GM23248 (cell line): ENCODE data around the gene ARFGEF2. TPM values are rescaled to one million over a fixed set of nuclear protein-coding genes. Genes with fewer than 3 reads are reported as not detected.
A peak's percentile ranks its signal among the peaks of the same experiment; 100 is the strongest.

Experiments used
- DNase-seq: peaks from one replicate; pipeline ENCODE4 v3.0.0-alpha.2; 2015
- H2AFZ ChIP-seq: fragments of 200-600 bp; sonication (generic); 2 replicates; pipeline ENCODE4 v1.6.1; 2016; ENCODE audit warnings: antibody characterized with exemption
- H3F3A ChIP-seq: fragments of 200-600 bp; sonication (generic); 2 replicates; pipeline ENCODE4 v1.6.1; 2016; ENCODE audit warnings: mild to moderate bottlenecking, antibody characterized with exemption, mixed run types; ENCODE audit not compliant: insufficient read depth
- H3K27ac ChIP-seq: fragments of 200-600 bp; sonication (generic); 2 replicates; pipeline ENCODE4 v1.5.1; 2016; ENCODE audit warnings: mild to moderate bottlenecking
- H3K27me3 ChIP-seq: fragments of 200-600 bp; sonication (generic); replicated peaks from 2 replicates; pipeline ENCODE4 v1.6.1; 2016; ENCODE audit warnings: mild to moderate bottlenecking; ENCODE audit not compliant: insufficient read depth
- H3K36me3 ChIP-seq: fragments of 200-600 bp; sonication (generic); 2 replicates; pipeline ENCODE4 v1.6.1; 2016; ENCODE audit warnings: low read depth, mild to moderate bottlenecking
- H3K4me1 ChIP-seq: fragments of 200-600 bp; sonication (generic); 2 replicates; pipeline ENCODE4 v1.6.1; 2016; ENCODE audit warnings: mild to moderate bottlenecking; ENCODE audit not compliant: insufficient read depth
- H3K4me2 ChIP-seq: fragments of 200-600 bp; sonication (generic); one replicate; pipeline ENCODE4 v1.6.1; 2016; ENCODE audit warnings: mild to moderate bottlenecking; ENCODE audit not compliant: unreplicated experiment
- H3K4me3 ChIP-seq: fragments of 200-600 bp; sonication (generic); 2 replicates; pipeline ENCODE4 v1.5.1; 2016; ENCODE audit warnings: mild to moderate bottlenecking
- H3K79me2 ChIP-seq: fragments of 200-600 bp; sonication (generic); 2 replicates; pipeline ENCODE4 v1.6.1; 2016; ENCODE audit warnings: mild to moderate bottlenecking; ENCODE audit not compliant: insufficient read depth
- H3K9ac ChIP-seq: fragments of 200-600 bp; sonication (generic); 2 replicates; pipeline ENCODE4 v1.6.1; 2016; ENCODE audit warnings: mild to moderate bottlenecking
- H3K9me2 ChIP-seq: fragments of 200-600 bp; sonication (generic); 2 replicates; pipeline ENCODE4 v1.6.1; 2016; ENCODE audit warnings: mixed run types, mild to moderate bottlenecking, moderate library complexity; ENCODE audit not compliant: insufficient read depth
- H3K9me3 ChIP-seq: fragments of 200-600 bp; sonication (generic); one replicate; pipeline ENCODE4 v1.6.1; 2017; ENCODE audit warnings: low read depth
- H4K20me1 ChIP-seq: fragments of 200-600 bp; sonication (generic); 2 replicates; pipeline ENCODE4 v1.6.0; 2016; ENCODE audit not compliant: insufficient read depth
- EZH2 ChIP-seq: fragments of 200-600 bp; sonication (generic); IDR thresholded peaks from 2 replicates; pipeline ENCODE4 v1.6.1; 2018; ENCODE audit warnings: antibody characterized with exemption, mild to moderate bottlenecking; ENCODE audit not compliant: insufficient read depth, poor library complexity, severe bottlenecking
- EZH2phosphoT487 ChIP-seq: fragments of 200-600 bp; sonication (generic); IDR thresholded peaks from 2 replicates; pipeline ENCODE4 v1.6.1; 2018; ENCODE audit warnings: antibody characterized with exemption, moderate library complexity, mild to moderate bottlenecking, low read depth; ENCODE audit not compliant: insufficient read depth
- WGBS, 2 experiments: methylation state at CpG; one replicate each; pipeline ENCODE4 v1.1.6; 2015 to 2017; ENCODE audit warnings: low lambda C conversion rate in 2 of 2, low coverage in 1 of 2; ENCODE audit errors: missing lambda C conversion rate in 2 of 2; 5-methylcytosine and 5-hydroxymethylcytosine counted together
- in situ Hi-C: fragments of 300-500 bp; cut with MboI; formaldehyde crosslinking; loops from 2 replicates; pipeline ENCODE4 v1.15.0; 2020
- polyA plus RNA-seq: library from polyadenylated mRNA; unstranded; fragments of >200 nt; fragmentation: Nextera tagmentation; extraction: Ambion mirVana; gene quantifications from 2 replicates; pipeline ENCODE4 v1.2.1, GENCODE V29; 2016
- total RNA-seq: library from RNA; depleted of rRNA; stranded (reverse); fragments of >200 nt; shearing (Covaris generic); gene quantifications from 2 replicates; pipeline ENCODE4 v1.2.3, GENCODE V29; 2014

Gene ARFGEF2
- total and polyA plus RNA-seq, 2 experiments from 2014 or later, result 7.0 to 30.6 TPM

DNA sequence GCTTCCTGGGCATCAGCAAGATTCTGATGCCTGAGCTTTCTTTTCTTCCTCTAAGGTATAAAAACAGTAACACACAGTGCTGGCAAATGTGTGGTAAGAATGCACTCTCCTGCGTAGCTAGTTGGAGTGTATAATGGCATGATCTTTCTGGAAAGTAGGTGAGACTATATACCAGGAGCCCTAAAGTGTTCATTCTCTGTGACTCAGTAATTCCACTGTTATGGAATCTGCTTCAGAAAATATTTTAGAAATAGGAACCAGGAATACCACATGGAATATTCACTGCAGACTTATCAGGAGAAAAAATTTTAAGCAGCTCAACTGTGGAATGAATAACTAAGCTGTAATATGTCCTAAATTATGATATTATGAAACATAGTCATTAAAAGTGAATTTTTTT is 107.7 kb downstream of the ARFGEF2 start:
- peak overlapping the region; percentile 65 for H3K27ac ChIP-seq
- H3K9ac ChIP-seq, result peak overlapping the region; percentile 35; the same call in 1 of the 2 replicates
- H3F3A ChIP-seq, result peaks cover 24% of the 10 kb centered on the region
- no peaks in the 10 kb centered on the region for H3K27me3 ChIP-seq
- H3K9me2 ChIP-seq, result no peaks in the 10 kb centered on the region
- 58 to 61% methylated on average over 1 of the region's 1 CpG for WGBS, 2 experiments
- no peak for TF ChIP-seq EZH2phosphoT487
- no peak for TF ChIP-seq EZH2
- H3K79me2 ChIP-seq, result no peaks in the 10 kb centered on the region
- H3K4me1 ChIP-seq, result peaks cover 9% of the 10 kb centered on the region
- DNase-seq, result peak; percentile 72
- peaks cover 41% of the 10 kb centered on the region for H3K36me3 ChIP-seq
- in situ Hi-C loops, result no loop called here
- H3K9me3 ChIP-seq, result no peaks in the 10 kb centered on the region
- H3K4me2 ChIP-seq, result no peak overlapping the region
- no peak overlapping the region for H3K4me3 ChIP-seq
- H4K20me1 ChIP-seq, result no peaks in the 10 kb centered on the region
- no peak overlapping the region for H2AFZ ChIP-seq

DNA sequence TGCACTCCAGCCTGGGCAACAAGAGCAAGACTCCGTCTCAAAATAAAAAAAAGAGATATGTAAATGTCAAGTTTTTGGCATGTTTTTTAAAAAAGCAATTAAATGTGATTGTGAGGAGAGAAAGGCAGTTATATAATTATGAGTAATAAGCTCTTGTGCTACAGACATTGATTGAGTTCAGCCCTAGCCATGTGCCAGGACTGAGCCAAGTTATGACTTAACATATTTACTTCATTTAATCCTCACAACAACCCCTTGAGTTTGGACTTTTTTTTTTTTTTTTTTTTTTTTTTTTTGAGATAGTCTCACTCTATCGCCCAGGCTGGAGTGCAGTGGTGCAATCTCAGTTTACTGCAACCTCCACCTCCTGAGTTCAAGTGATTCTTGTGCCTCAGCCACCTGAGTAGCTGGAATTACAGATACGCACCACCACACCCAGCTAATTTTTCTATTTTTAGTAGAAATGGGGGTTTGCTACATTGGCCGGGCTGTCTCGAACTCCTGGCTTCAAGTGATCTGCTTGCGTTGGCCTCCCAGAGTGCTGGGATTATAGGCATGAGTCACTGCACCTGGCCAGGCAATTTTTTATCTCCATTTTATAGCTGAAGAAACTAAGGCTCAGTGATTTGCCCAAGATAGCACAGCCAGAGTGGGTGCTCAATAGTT is 109.6 kb downstream of the ARFGEF2 start:
- TF ChIP-seq EZH2, result no peak
- TF ChIP-seq EZH2phosphoT487, result no peak
- H4K20me1 ChIP-seq, result no peaks in the 10 kb centered on the region
- peaks cover 28% of the 10 kb centered on the region for H3K36me3 ChIP-seq
- H3K9me2 ChIP-seq, result no peaks in the 10 kb centered on the region
- peaks cover 24% of the 10 kb centered on the region for H3F3A ChIP-seq
- no peak overlapping the region for H3K27ac ChIP-seq
- no peak overlapping the region for H3K9ac ChIP-seq
- peaks cover 9% of the 10 kb centered on the region for H3K4me1 ChIP-seq
- no peaks in the 10 kb centered on the region for H3K9me3 ChIP-seq
- H3K4me2 ChIP-seq, result no peak overlapping the region
- in situ Hi-C loops, result no loop called here
- 38 to 43% methylated on average over 5 to 6 of the region's 6 CpGs for WGBS, 2 experiments
- DNase-seq, result peak; percentile 52
- no peak overlapping the region for H2AFZ ChIP-seq
- H3K27me3 ChIP-seq, result no peaks in the 10 kb centered on the region
- H3K4me3 ChIP-seq, result no peak overlapping the region
- no peaks in the 10 kb centered on the region for H3K79me2 ChIP-seq

DNA sequence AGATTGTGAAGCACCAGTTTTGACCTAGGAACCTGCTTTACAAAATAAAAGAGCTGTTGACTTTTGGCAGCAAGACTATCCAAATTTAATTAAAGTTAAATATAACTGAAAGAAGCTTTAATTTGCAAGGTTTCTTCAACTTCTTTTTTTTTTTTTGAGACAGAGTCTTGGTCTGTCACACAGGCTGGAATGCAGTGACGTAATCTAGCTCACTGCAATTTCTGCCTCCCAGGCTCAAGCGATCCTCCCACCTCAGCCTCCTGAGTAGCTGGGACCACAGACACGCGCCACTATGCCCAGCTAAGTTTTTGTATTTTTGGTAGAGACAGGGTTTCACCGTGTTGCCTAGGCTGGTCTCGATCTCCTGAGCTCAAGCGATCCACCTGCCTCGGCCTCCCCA is 110.9 kb downstream of the ARFGEF2 start:
- Histone ChIP-seq H3K79me2 (no peaks in the 10 kb centered on the region), H3K4me2 (no peak overlapping the region), H3K27ac (no peak overlapping the region), H3K4me3 (no peak overlapping the region), H3K27me3 (no peaks in the 10 kb centered on the region), H3K9ac (no peak overlapping the region), H3K4me1 (peaks cover 9% of the 10 kb centered on the region), H4K20me1 (no peaks in the 10 kb centered on the region), H3K36me3 (peaks cover 27% of the 10 kb centered on the region), H3K9me2 (no peaks in the 10 kb centered on the region), H3K9me3 (no peaks in the 10 kb centered on the region), H2AFZ (no peak overlapping the region), H3F3A (peaks cover 23% of the 10 kb centered on the region)
- 94 to 97% methylated on average over 8 of the region's 8 CpGs for WGBS, 2 experiments
- in situ Hi-C loops, result no loop called here
- DNase-seq, result no peak
- TF ChIP-seq EZH2phosphoT487 (no peak), EZH2 (no peak)

DNA sequence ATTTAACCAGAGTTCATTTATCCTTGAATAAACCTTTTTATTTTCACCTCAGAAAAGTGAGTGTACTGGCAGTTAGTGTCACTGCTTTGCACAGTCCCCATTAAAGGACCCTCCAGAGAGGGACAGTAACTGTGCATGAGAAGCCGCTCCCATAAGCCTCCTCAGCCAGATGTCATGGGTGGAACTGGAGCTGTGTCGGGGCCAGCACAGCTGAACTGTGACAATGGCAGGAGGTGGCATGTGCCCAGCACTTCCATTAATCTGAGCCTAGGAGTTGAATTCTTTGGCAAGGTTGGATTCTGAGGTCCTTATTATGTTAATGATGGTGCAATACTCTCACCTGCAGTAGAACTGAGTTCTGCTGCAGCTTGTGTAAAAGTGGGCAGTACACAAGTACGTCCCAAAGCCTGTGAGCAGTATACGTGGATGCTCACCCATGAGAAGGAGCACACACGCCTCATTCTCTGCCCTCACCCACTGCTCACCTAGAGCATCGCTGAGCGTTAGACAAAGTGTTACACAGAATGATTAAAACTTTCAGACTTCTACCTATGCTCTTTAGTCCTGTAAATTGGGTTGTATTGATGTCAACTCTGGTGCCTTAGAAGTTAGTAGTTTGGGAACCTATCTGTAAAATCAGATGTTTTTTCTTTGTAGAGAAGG is 112.7 kb downstream of the ARFGEF2 start:
- Histone ChIP-seq H3K9ac (no peak overlapping the region), H3K79me2 (no peaks in the 10 kb centered on the region), H3K27me3 (no peaks in the 10 kb centered on the region), H3F3A (peaks cover 11% of the 10 kb centered on the region), H3K4me3 (no peak overlapping the region), H3K27ac (no peak overlapping the region), H3K4me2 (no peak overlapping the region), H3K36me3 (peaks cover 21% of the 10 kb centered on the region), H2AFZ (no peak overlapping the region), H4K20me1 (no peaks in the 10 kb centered on the region), H3K9me2 (no peaks in the 10 kb centered on the region), H3K4me1 (peaks cover 3% of the 10 kb centered on the region), H3K9me3 (no peaks in the 10 kb centered on the region)
- in situ Hi-C loops, result no loop called here
- DNase-seq, result no peak
- 86 to 89% methylated on average over 7 of the region's 7 CpGs for WGBS, 2 experiments
- TF ChIP-seq EZH2phosphoT487, result no peak
- no peak for TF ChIP-seq EZH2
